Uterus (tissue), 4 donors: ENCODE data around the gene RNF32. TPM values are rescaled to one million over a fixed set of nuclear protein-coding genes. Genes with fewer than 3 reads are reported as not detected.

Experiments
- DNase-seq, 2 donors: peaks; one replicate each; pipeline ENCODE4 v3.0.0-alpha.2; 2019 to 2020
- H3K27ac ChIP-seq, 2 donors: fragments of 200-600 bp; sonication (generic); 1 replicate in 1 of 2; 2 replicates in 1 of 2; pipeline ENCODE4 v1.5.1; 2016 to 2018
- H3K27me3 ChIP-seq, 2 donors: fragments of 200-600 bp; sonication (generic); one replicate each; pipeline ENCODE4 v1.5.1; 2018 to 2019; ENCODE audit warnings: control low read depth in 1 of 2
- H3K36me3 ChIP-seq, 2 donors: fragments of 200-600 bp; sonication (generic); one replicate each; pipeline ENCODE4 v1.5.1; 2019; ENCODE audit warnings: control low read depth in 1 of 2
- H3K4me1 ChIP-seq, 2 donors: fragments of 200-600 bp; sonication (generic); one replicate each; pipeline ENCODE4 v1.5.1; 2018 to 2019; ENCODE audit warnings: control low read depth in 1 of 2
- H3K4me3 ChIP-seq, 2 donors: fragments of 200-600 bp; sonication (generic); 1 replicate in 1 of 2; 2 replicates in 1 of 2; pipeline ENCODE4 v1.5.1; 2018 to 2019; ENCODE audit warnings: mild to moderate bottlenecking in 1 of 2
- H3K9me3 ChIP-seq, 2 donors: fragments of 200-600 bp; sonication (generic); one replicate each; pipeline ENCODE4 v1.5.1; 2019; ENCODE audit warnings: control low read depth in 1 of 2
- CTCF ChIP-seq, 4 experiments: fragments of 200-600 bp in 2 of 4; fragments of 450-650 bp in 2 of 4; sonication (generic) in 2 of 4; IDR thresholded peaks; one replicate each; pipeline ENCODE4 v1.5.1; 2016 to 2019; ENCODE audit warnings: antibody characterized with exemption in 4 of 4, mild to moderate bottlenecking in 2 of 4, moderate library complexity in 1 of 4
- POLR2A ChIP-seq, 2 donors: fragments of 450-650 bp; IDR thresholded peaks; one replicate each; pipeline ENCODE4 v1.6.1; 2016; ENCODE audit warnings: antibody characterized with exemption in 2 of 2, mild to moderate bottlenecking in 1 of 2, moderate library complexity in 1 of 2
- intact Hi-C: fragments of 100-400 bp; cut with DNase I; formaldehyde crosslinking; loops from one replicate; pipeline ENCODE4 v1.15.1; 2023; ENCODE audit warnings: low total_unique reads
- total RNA-seq, 4 donors: library from RNA; depleted of rRNA in 3 of 4; stranded (reverse); fragments of >200 nt in 3 of 4; gene quantifications; one replicate each; pipeline versions ENCODE4 v1.1.0 to v1.2.4, GENCODE V29; 2014 to 2023
- donor health status: DM: yes; HTN: yes; CAD: no.

The RNF32 gene
- total RNA-seq, 4 donors from 2014 or later: 0.41 to 0.58 TPM; not detected in 2

GRCh38 chr7:156625580-156625979, 15.0 kb upstream of the RNF32 start:
- TF ChIP-seq CTCF (IDR thresholded peaks at IDR 0.05) (no peak), POLR2A (IDR thresholded peaks at IDR 0.05) (no peak)
- peaks cover 0 to 24% of the 10 kb centered on the region in 2 donors for H3K9me3 ChIP-seq
- H3K36me3 ChIP-seq: no peaks in the 10 kb centered on the region
- H3K27me3 ChIP-seq: no peaks in the 10 kb centered on the region
- H3K27ac ChIP-seq: no peak overlapping the region
- no peak overlapping the region for H3K4me3 ChIP-seq
- intact Hi-C loops: no loop called here
- no peak for DNase-seq
- no peaks in the 10 kb centered on the region for H3K4me1 ChIP-seq

DNA sequence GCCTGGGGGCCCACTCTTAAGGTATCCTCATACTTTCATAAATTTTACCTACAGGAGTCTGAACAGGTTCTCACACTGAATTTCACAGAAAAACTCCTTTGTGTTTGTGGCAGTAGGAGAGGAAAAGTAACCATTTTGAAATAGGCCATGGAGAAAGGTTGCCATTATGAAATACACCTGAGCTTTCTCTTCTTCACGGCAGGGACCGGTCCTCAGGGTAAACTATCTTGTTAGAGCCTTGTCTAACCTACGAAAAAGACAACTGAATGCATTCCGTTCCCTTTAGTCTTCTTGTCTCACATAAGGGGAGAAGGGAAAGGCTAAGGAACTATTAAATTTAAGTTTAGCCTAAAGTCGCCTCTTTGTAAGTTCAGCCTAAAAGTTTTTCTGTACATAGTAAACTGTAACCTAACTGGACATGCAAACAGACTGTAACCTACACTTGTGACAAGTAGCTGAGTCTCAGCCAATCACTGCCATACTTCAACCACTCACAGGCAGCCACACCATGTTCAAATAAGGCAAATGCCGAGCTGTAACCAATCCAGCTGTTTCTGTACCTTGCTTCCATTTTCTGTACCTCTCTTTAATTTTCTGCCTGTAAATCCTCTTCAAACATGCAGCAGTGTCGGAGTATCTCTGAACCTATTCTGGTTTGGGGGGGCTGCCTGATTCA, 14.2 kb upstream of the RNF32 start:
- intact Hi-C loops: no loop called here
- H3K9me3 ChIP-seq: peaks cover 0 to 17% of the 10 kb centered on the region in 2 donors
- no peaks in the 10 kb centered on the region for H3K27me3 ChIP-seq
- H3K36me3 ChIP-seq: no peaks in the 10 kb centered on the region
- no peak for DNase-seq
- TF ChIP-seq POLR2A (IDR thresholded peaks at IDR 0.05): no peak
- no peak for TF ChIP-seq CTCF (IDR thresholded peaks at IDR 0.05)
- H3K27ac ChIP-seq: no peak overlapping the region
- H3K4me3 ChIP-seq: no peak overlapping the region
- no peaks in the 10 kb centered on the region for H3K4me1 ChIP-seq

DNA sequence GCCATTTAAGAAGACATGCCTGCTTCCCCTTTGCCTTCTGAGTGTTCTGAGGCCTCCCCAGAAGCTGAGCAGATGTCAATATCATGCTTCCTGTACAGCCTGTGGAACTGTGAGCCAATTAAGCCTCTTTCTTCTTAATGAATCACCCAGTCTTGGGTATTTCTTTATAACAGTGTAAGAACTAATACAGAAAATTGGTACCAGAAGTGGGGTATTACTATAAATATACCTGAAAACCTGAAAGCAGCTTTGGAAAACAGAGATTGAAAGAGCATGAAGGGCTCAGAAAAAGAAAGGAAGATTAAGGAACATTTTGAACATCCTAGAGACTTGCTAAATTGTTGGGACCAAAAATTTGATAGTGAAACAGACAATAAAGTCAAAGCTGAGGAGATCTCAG, 12.0 kb upstream of the RNF32 start:
- no peak for TF ChIP-seq CTCF (IDR thresholded peaks at IDR 0.05)
- TF ChIP-seq POLR2A (IDR thresholded peaks at IDR 0.05): no peak
- H3K27me3 ChIP-seq: no peaks in the 10 kb centered on the region
- no peaks in the 10 kb centered on the region for H3K36me3 ChIP-seq
- intact Hi-C loops: no loop called here
- peaks cover 0 to 16% of the 10 kb centered on the region in 2 donors for H3K9me3 ChIP-seq
- no peak overlapping the region for H3K4me3 ChIP-seq
- no peak for DNase-seq
- no peak overlapping the region for H3K27ac ChIP-seq
- H3K4me1 ChIP-seq: no peaks in the 10 kb centered on the region

GRCh38 chr7:156629873-156630272, 10.7 kb upstream of the RNF32 start:
- no peaks in the 10 kb centered on the region for H3K27me3 ChIP-seq
- DNase-seq: no peak
- H3K4me1 ChIP-seq: no peaks in the 10 kb centered on the region
- TF ChIP-seq POLR2A (IDR thresholded peaks at IDR 0.05) (no peak), CTCF (IDR thresholded peaks at IDR 0.05) (no peak)
- H3K36me3 ChIP-seq: no peaks in the 10 kb centered on the region
- intact Hi-C loops: no loop called here
- peaks cover 0 to 16% of the 10 kb centered on the region in 2 donors for H3K9me3 ChIP-seq
- no peak overlapping the region for H3K27ac ChIP-seq
- H3K4me3 ChIP-seq: no peak overlapping the region

GRCh38 chr7:156634117-156634516, 6.5 kb upstream of the RNF32 start:
- Histone ChIP-seq H3K27ac (no peak overlapping the region), H3K36me3 (no peaks in the 10 kb centered on the region), H3K4me1 (no peaks in the 10 kb centered on the region), H3K9me3 (peaks cover 0 to 9% of the 10 kb centered on the region in 2 donors), H3K4me3 (no peak overlapping the region), H3K27me3 (no peaks in the 10 kb centered on the region)
- no peak for DNase-seq
- no peak for TF ChIP-seq CTCF (IDR thresholded peaks at IDR 0.05)
- TF ChIP-seq POLR2A (IDR thresholded peaks at IDR 0.05): no peak
- intact Hi-C loops: no loop called here
